Parathyroid adenoma (tissue), 2 donors: Measurements from ENCODE around the gene NUP210.

Source experiments
- H2AFZ ChIP-seq: fragments of 300-600 bp; sonication (generic); one replicate; pipeline ENCODE4 v1.7.0; 2017; ENCODE audit warnings: antibody characterized with exemption, mild to moderate bottlenecking
- H3K27ac ChIP-seq: fragments of 300-600 bp; sonication (generic); one replicate; pipeline ENCODE4 v1.7.0; 2017
- H3K27me3 ChIP-seq: fragments of 300-600 bp; sonication (generic); one replicate; pipeline ENCODE4 v1.7.0; 2017; ENCODE audit warnings: low read length; ENCODE audit not compliant: control insufficient read depth, insufficient read depth
- H3K36me3 ChIP-seq: fragments of 300-600 bp; sonication (generic); one replicate; pipeline ENCODE4 v1.7.0; 2017; ENCODE audit warnings: low read length; ENCODE audit not compliant: control insufficient read depth, insufficient read depth
- H3K4me1 ChIP-seq: fragments of 300-600 bp; sonication (generic); one replicate; pipeline ENCODE4 v1.7.0; 2017; ENCODE audit warnings: control low read depth
- H3K4me2 ChIP-seq: fragments of 300-600 bp; sonication (generic); one replicate; pipeline ENCODE4 v1.7.0; 2017; ENCODE audit warnings: low read length
- H3K4me3 ChIP-seq: fragments of 300-600 bp; sonication (generic); one replicate; pipeline ENCODE4 v1.7.0; 2017; ENCODE audit warnings: low read depth, low read length
- H3K79me2 ChIP-seq: fragments of 300-600 bp; sonication (generic); one replicate; pipeline ENCODE4 v1.7.0; 2017; ENCODE audit warnings: control low read depth
- H3K9ac ChIP-seq: fragments of 300-600 bp; sonication (generic); one replicate; pipeline ENCODE4 v1.7.0; 2017; ENCODE audit warnings: mild to moderate bottlenecking
- H3K9me3 ChIP-seq: fragments of 300-600 bp; sonication (generic); one replicate; pipeline ENCODE4 v1.7.0; 2017; ENCODE audit warnings: low read length; ENCODE audit not compliant: control insufficient read depth
- TF ChIP-seq, protein P1 (sequence below): fragments of 300-600 bp; sonication (generic); IDR thresholded peaks from one replicate; pipeline ENCODE4 v1.7.0; 2017; ENCODE audit warnings: antibody characterized with exemption, mild to moderate bottlenecking
- donor health status: primary hyperparathyroidism.

Gene NUP210

DNA sequence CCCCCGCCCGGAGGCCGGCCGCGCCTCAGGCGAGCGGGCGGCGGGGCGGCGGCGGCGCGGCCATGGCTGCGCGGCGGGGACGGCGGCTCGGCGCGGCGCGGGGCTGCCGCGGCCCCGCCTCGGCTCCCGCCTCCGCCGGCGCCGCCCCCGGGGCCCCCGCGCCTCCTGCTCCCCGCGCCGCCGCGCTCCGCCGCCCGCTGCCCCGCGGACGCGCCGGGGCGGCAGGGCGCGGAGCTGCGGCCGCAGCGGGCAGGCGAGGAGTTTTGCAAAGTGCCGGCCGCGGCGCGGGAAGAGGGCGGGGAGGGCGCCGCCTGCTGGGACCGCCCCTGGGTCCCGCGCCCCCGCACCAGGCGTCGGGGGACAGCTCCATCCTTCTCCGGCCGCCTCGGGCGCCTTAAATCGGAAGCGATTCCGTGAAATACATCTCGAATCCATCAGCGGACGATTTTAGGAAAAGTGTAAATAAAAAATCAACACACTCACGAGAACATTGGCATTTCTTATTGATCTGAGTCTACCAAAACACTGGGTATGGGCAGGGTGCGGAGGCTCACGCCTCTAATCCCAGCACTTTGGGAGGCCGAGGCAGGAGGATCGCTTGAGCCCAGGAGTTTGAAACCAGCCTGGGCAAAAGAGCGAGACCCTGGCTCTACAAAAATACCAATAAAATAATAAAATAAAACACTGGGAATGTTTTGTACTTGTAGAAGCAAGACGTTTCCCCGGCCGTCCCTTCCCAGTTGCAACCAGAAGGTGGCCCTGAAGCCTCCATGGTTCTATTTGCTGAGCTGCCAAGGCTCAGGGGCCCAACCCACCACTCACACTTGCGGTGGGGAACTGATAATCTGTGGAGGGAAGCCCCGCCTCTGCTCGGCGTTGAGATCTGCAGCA lies 136.9 kb downstream of the NUP210 start:
- H3K79me2 ChIP-seq, result no peaks in the 10 kb centered on the region
- peak overlapping the region; percentile 72 for H2AFZ ChIP-seq
- no peak overlapping the region for H3K9ac ChIP-seq
- H3K27me3 ChIP-seq, result no peaks in the 10 kb centered on the region
- no peak overlapping the region for H3K27ac ChIP-seq
- no peaks in the 10 kb centered on the region for H3K9me3 ChIP-seq
- TF ChIP-seq, protein P1, sequence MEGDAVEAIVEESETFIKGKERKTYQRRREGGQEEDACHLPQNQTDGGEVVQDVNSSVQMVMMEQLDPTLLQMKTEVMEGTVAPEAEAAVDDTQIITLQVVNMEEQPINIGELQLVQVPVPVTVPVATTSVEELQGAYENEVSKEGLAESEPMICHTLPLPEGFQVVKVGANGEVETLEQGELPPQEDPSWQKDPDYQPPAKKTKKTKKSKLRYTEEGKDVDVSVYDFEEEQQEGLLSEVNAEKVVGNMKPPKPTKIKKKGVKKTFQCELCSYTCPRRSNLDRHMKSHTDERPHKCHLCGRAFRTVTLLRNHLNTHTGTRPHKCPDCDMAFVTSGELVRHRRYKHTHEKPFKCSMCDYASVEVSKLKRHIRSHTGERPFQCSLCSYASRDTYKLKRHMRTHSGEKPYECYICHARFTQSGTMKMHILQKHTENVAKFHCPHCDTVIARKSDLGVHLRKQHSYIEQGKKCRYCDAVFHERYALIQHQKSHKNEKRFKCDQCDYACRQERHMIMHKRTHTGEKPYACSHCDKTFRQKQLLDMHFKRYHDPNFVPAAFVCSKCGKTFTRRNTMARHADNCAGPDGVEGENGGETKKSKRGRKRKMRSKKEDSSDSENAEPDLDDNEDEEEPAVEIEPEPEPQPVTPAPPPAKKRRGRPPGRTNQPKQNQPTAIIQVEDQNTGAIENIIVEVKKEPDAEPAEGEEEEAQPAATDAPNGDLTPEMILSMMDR, result peak; percentile 12
- no peaks in the 10 kb centered on the region for H3K36me3 ChIP-seq
- H3K4me1 ChIP-seq, result no peaks in the 10 kb centered on the region
- peak overlapping the region; percentile 57 for H3K4me2 ChIP-seq
- H3K4me3 ChIP-seq, result no peak overlapping the region

DNA sequence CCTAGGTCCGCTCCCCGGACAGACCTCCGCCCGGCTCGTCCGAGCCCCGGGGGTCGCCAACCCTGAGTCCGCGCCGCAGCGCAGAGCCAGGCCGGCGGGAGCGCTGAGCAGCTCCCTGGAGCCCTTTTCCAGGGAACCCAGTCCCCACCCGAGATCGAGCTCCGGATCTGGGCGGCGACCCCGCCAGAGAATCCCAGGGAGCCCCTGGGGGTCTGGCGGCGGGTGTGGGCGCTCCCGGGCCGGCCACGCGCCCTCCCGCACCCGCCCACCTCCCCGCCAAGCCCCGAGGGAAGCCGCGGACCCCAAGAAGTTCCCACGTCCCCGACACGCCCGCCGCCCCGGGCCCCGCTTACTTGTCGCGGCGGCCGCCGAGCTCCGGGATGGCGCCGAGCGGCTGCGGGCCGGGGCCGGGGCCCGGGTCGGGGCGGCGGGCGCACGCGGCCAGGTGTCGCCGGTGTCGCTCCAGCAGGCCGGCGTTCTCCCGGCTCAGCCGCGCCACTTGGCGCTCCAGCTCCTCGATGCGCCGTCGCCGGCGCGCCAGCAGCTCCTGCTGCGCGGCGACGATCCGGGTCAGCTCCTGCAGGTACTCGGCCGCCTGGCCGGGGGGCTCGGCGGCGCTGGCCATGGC lies 137.7 kb downstream of the NUP210 start:
- TF ChIP-seq, protein P1, result no peak
- no peak overlapping the region for H3K27ac ChIP-seq
- H3K4me2 ChIP-seq, result peak overlapping the region; percentile 54
- H3K27me3 ChIP-seq, result no peaks in the 10 kb centered on the region
- H3K4me3 ChIP-seq, result peak overlapping the region; percentile 38
- H3K9me3 ChIP-seq, result no peaks in the 10 kb centered on the region
- H3K9ac ChIP-seq, result no peak overlapping the region
- no peaks in the 10 kb centered on the region for H3K36me3 ChIP-seq
- peaks cover 3% of the 10 kb centered on the region for H3K4me1 ChIP-seq
- H2AFZ ChIP-seq, result peak overlapping the region; percentile 61
- no peaks in the 10 kb centered on the region for H3K79me2 ChIP-seq

DNA sequence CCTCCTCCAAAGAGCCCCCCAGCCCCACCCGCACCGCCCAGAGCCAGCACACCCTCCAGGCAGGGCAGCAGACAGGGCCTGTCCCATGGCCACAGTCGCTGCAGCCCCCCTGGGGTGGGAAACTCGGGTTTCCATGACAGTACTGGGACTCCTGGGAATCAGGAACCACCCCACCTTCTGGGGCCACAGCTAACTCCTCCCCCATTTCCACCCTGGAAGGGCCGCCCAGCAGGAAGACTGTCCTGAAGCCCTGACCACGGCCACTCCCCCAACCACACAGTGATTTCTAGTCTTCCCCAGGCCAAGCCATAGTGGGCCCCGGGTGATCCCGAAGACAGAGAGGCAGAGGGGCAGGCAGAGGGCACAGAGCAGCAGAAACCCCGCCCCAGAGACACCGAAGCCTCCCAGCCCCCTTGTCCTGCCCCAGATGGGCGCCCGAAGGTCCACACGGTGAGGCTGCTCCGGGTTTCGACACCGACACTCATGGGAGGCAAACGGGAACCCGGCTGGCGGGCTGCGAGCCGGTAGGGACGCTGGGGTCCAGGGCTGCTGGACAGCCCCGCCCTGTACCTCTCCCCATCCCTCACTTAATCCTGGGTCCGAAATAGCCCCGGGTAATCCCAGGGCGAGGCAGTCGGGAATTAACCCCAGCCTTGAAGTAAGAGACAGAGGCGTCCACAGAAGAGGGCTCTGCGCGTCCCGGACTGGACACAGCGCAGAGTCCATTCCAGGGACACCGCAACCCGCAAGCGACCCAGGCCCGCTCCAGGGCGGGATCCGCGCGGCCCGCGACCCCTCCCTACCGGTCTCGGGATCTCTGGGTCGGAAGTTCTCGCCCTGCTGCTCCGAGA lies 138.4 kb downstream of the NUP210 start:
- no peaks in the 10 kb centered on the region for H3K79me2 ChIP-seq
- peak overlapping the region; percentile 61 for H2AFZ ChIP-seq
- TF ChIP-seq, protein P1, result no peak
- H3K4me2 ChIP-seq, result peak overlapping the region; percentile 54
- H3K9me3 ChIP-seq, result no peaks in the 10 kb centered on the region
- no peaks in the 10 kb centered on the region for H3K36me3 ChIP-seq
- peaks cover 7% of the 10 kb centered on the region for H3K4me1 ChIP-seq
- H3K9ac ChIP-seq, result no peak overlapping the region
- peak overlapping the region; percentile 38 for H3K4me3 ChIP-seq
- no peak overlapping the region for H3K27ac ChIP-seq
- H3K27me3 ChIP-seq, result no peaks in the 10 kb centered on the region

DNA sequence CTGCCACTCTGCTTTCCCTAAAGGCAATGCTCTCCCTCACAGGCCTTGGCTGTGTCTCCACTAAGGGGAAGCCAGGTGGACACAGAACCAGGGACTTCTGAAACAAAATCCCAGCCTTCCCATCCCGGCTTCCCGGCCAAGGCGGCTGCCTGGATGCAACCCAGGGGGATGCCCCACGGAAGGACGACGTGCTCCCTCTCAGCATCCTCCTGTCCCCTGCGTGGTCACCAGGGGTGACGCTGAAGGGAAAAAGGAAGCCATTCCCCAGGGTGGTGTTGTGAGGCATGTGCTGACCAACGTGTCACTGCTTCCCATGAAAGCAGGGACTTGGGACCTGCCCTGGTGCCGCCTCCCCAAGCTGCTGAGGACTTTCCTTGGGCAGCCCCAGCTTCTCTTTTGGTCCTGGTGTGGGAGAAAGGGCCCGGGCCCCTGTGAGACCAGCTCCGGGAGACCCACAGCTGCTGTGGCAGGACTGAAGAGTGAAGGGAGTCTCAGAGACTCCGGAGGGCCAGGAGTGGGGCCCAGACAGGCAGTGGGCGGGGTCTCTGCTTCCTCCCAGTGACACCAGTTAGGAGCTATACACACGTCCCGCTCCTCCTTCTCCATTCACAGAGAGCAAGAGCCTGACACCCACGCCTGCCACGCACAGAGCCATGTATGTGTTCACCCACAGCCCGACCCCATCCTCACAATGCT lies 139.2 kb downstream of the NUP210 start:
- Histone ChIP-seq H3K9me3 (no peaks in the 10 kb centered on the region), H3K4me1 (peaks cover 7% of the 10 kb centered on the region), H3K27me3 (no peaks in the 10 kb centered on the region), H3K4me3 (no peak overlapping the region), H3K36me3 (no peaks in the 10 kb centered on the region), H3K27ac (no peak overlapping the region), H3K9ac (no peak overlapping the region), H2AFZ (peak overlapping the region; percentile 16), H3K79me2 (no peaks in the 10 kb centered on the region), H3K4me2 (peak overlapping the region; percentile 12)
- TF ChIP-seq, protein P1, result no peak
